ENCODE measurements around the gene PSMC4.

DNA sequence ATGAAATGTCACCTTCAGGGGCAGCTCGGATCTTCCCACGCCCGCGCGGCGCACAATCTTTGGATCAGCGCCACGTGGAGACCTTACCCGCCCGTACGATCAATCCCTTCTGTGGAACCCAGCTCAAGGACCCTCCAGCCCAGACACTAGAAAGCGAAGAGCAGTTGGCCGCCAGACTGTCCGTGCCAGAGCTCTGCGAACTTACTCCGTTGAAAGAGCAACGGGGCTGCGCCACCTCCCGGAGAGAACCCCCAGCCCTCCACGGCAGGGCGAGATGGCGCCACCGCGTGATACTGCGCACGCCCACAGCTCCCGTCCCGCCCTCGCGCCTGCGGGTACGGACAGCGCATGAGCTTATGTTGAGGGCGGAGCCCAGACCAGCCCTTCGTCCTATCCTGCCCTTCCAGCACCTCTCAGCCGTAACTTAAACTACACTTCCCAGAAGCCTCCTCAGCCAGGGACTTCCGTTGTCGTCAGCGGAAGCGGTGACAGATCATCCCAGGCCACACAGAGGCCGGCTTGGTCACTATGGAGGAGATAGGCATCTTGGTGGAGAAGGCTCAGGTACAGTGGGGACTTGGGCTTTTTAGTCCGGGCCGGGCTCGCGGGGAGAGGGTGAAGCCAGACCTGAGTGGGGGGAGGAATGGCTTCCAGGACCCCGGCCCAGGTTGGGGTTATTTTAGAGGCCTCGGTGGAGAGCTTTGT is at the start of gene PSMC4:
- TF ChIP-seq TCF7L2 (IDR thresholded peaks at IDR 0.05; ENCODE audit: low read depth, low read length) (no peak), SIN3A (IDR thresholded peaks at IDR 0.05; ENCODE audit: borderline replicate concordance, insufficient read depth, low read depth, low read length) (no peak)
- TF ChIP-seq, protein P1, sequence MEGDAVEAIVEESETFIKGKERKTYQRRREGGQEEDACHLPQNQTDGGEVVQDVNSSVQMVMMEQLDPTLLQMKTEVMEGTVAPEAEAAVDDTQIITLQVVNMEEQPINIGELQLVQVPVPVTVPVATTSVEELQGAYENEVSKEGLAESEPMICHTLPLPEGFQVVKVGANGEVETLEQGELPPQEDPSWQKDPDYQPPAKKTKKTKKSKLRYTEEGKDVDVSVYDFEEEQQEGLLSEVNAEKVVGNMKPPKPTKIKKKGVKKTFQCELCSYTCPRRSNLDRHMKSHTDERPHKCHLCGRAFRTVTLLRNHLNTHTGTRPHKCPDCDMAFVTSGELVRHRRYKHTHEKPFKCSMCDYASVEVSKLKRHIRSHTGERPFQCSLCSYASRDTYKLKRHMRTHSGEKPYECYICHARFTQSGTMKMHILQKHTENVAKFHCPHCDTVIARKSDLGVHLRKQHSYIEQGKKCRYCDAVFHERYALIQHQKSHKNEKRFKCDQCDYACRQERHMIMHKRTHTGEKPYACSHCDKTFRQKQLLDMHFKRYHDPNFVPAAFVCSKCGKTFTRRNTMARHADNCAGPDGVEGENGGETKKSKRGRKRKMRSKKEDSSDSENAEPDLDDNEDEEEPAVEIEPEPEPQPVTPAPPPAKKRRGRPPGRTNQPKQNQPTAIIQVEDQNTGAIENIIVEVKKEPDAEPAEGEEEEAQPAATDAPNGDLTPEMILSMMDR (IDR thresholded peaks at IDR 0.05): no peak
